ENCODE measurements around the gene FBXL5.
"Not testable (repeated sequence)": the region's sequence is repeated elsewhere in the genome, so short reads cannot be mapped to it uniquely, and the experiment has no call there.

FBXL5 gene

DNA sequence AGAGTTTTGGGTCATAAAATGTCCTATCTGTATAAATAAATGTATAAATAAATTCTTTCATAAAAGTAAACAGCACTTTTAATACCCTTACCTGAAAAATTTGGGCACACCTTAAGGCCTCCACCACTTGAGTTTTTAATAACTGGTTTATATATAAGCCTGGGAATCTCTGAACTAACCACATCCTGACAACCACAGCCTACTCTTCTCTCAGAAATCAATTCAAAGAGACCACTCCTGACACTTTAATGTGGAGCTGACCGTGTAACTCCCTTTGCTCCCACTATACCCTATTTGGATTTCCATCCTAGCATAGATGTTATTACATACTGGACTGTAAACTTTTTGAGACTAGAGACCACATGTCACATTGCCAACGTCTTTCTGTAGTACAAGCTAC is 3.5 kb downstream of the FBXL5 start:
- H3K27ac ChIP-seq: peak overlapping the region; percentile 95
- TF ChIP-seq, protein P1, sequence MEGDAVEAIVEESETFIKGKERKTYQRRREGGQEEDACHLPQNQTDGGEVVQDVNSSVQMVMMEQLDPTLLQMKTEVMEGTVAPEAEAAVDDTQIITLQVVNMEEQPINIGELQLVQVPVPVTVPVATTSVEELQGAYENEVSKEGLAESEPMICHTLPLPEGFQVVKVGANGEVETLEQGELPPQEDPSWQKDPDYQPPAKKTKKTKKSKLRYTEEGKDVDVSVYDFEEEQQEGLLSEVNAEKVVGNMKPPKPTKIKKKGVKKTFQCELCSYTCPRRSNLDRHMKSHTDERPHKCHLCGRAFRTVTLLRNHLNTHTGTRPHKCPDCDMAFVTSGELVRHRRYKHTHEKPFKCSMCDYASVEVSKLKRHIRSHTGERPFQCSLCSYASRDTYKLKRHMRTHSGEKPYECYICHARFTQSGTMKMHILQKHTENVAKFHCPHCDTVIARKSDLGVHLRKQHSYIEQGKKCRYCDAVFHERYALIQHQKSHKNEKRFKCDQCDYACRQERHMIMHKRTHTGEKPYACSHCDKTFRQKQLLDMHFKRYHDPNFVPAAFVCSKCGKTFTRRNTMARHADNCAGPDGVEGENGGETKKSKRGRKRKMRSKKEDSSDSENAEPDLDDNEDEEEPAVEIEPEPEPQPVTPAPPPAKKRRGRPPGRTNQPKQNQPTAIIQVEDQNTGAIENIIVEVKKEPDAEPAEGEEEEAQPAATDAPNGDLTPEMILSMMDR (conservative IDR thresholded peaks at IDR 0.05): no peak

DNA sequence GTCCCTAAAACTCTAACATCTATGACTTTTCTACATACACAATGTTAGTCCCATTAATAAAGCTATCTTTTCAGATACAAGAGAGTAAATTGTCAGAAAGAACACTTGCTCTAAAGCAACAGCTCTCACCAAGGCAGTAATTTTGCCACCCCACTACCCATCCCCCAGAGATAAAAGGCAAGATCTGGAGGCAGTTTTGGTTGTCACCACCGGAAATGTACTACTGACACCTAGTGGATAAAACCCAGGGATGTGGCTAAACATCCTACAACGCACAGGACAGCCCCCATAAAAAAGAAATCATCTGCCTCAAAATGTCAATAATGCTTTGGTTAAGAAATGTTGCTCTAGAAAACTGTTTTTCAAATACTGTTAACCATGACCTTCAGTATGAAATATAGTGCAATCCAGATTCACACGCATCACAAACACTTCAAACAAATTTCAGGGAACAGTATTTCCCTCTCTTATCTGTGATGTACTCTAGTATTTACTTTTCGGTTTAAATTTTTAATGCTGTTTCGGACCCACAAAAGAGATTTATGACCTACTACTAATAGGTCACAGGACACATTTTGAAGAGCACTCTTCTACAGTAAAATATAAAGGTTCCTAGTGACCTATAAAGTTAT is 5.1 kb downstream of the FBXL5 start:
- peak overlapping the region; percentile 95 for H3K27ac ChIP-seq
- TF ChIP-seq, protein P1 (conservative IDR thresholded peaks at IDR 0.05): peak; percentile 79

DNA sequence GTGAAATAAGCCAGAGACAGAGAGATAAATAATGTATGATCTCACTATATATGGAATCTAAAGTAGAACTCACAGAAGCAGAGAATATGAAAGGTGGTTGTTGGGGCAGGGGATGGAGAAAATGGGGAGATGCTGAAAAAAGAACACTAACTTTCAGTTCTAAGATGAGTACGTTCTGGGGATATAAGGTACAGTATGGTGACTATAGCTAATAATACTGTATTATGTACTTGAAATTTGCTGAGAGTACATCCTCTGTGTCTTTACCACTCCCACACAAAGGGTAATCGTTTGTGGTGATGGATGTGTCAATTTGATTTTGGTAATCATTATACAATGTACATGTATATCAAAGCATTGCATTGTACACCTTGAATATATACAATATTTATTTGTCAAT is 6.6 kb downstream of the FBXL5 start:
- TF ChIP-seq, protein P1 (conservative IDR thresholded peaks at IDR 0.05): no peak

GRCh38 chr4:15638418-15638817 is 16.7 kb downstream of the FBXL5 start:
- TF ChIP-seq, protein P1 (conservative IDR thresholded peaks at IDR 0.05): no peak

More for the DNA sequence above, 6.6 kb downstream of the FBXL5 start:
- H3K27ac ChIP-seq: peak overlapping the region; percentile 95

DNA sequence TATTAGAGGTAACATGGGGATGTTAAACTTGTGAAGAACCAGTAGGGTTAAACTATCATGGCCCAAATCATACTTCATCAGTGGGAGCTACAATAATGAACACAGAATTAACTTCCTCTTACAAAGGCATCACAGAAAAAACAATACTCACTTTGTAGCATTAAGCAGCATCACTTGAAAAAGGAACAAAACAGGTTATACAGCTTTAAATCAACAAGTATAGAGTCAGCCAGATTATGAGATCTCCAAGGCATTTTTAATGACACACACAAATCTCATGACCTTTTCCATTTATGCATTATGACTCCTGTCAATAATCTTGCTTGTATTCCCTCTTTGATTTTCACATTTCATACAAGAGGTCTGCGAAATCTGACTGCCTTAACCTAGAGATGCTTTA is 18.3 kb downstream of the FBXL5 start:
- peak overlapping the region; percentile 55 for H3K27ac ChIP-seq

More at GRCh38 chr4:15638418-15638817, 16.7 kb downstream of the FBXL5 start:
- H3K27ac ChIP-seq: peak overlapping the region; percentile 55

DNA sequence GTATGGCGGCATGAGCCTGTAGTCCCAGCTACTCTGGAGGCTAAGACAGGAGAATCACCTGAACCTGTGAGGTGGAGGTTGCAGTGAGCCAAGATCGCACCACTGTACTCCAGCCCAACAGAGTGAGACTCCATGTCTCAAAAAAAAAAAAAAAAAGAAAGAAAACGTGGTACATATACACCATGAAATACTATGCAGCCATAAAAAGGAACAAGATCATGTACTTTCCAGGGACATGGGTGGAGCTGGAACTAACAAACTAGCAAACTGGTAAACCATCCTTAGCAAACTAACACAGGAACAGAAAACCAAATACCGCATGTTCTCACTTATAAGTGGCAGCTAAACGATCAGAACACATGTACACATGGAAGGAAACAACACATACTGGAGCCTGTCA is 37.8 kb downstream of the FBXL5 start:
- not testable (repeated sequence) for H3K27ac ChIP-seq

More for the DNA sequence above, 18.3 kb downstream of the FBXL5 start:
- TF ChIP-seq, protein P1 (conservative IDR thresholded peaks at IDR 0.05): no peak

GRCh38 chr4:15614891-15615290 is 40.3 kb downstream of the FBXL5 start:
- not testable (repeated sequence) for H3K27ac ChIP-seq

DNA sequence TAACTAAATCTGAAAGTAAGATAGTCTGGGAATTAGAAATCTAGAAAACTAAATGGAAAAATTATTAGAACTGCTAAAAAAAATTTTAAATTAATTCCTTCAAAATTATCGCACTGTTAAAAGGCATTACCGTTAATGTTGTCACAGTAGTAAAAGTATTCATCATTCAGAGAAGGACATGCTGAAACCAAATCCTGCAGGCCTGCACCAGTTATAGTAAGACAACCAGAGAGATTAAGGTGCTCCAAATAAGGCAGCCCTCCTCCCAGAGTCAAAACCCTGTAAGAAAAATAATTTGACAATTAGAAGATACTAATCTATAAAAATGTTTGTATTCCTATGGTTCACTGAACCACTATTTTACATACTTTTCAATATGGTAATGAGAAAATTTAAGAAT is 43.0 kb downstream of the FBXL5 start:
- no peak overlapping the region for H3K27ac ChIP-seq
- TF ChIP-seq, protein P1 (conservative IDR thresholded peaks at IDR 0.05): no peak

DNA sequence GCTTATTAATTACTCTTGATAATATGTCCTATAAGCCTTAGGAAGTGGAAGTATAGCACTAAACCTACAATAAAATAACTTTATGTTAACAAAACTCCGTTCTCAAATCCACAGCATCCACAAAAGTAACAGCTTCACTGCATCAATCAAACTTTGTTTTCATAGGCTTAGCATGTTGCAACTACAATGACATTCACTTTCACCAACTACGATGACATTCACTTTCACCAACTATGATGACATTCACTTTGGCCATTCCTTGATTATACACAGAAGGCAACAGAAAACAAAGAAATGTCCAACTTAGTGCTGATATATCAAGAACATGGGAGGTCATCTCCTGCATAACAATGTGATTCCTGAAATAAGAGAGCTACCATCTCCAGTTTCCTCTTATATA is 44.3 kb downstream of the FBXL5 start:
- TF ChIP-seq, protein P1 (conservative IDR thresholded peaks at IDR 0.05): no peak
- no peak overlapping the region for H3K27ac ChIP-seq

Data from VCaP (cell line).